Activated CD8-positive, alpha-beta memory T cell treated with anti-CD3 and anti-CD28 coated beads for 36 hours (primary cell): ENCODE results near the gene BNIP5. TPM values are rescaled to one million over a fixed set of nuclear protein-coding genes. Genes with fewer than 3 reads are reported as not detected.
"Not testable (repeated sequence)": the region's sequence is repeated elsewhere in the genome, so short reads cannot be mapped to it uniquely, and the experiment has no call there.

Experiments used
- CTCF ChIA-PET: fragments of 350-600 bp; sonication (Branson Sonifier 250); formaldehyde crosslinking; loops from one replicate; lab custom pipeline; 2021; ENCODE audit warnings: antibody characterized with exemption; lab: Charles Lee
- POLR2A ChIA-PET: fragments of 350-600 bp; sonication (Branson Sonifier 250); formaldehyde crosslinking; loops from one replicate; lab custom pipeline; 2021; ENCODE audit warnings: antibody characterized with exemption; lab: Charles Lee
- total RNA-seq, 2 experiments: library from RNA; stranded (reverse); gene quantifications; one replicate each; pipeline ENCODE4 v1.2.3, GENCODE V29; 2021

The BNIP5 gene
- total RNA-seq, 2 experiments from 2014 or later: not detected

- ChIA-PET POLR2A (no interaction called here), CTCF (interaction anchor here (0.6 kb wide), 1 partner anchor 738 kb away, joined by 4 read pairs; no protein-coding TSS in a partner anchor)
These were observed 32.5 kb upstream of the BNIP5 start for GRCh38 chr6:36368921-36369865.

DNA sequence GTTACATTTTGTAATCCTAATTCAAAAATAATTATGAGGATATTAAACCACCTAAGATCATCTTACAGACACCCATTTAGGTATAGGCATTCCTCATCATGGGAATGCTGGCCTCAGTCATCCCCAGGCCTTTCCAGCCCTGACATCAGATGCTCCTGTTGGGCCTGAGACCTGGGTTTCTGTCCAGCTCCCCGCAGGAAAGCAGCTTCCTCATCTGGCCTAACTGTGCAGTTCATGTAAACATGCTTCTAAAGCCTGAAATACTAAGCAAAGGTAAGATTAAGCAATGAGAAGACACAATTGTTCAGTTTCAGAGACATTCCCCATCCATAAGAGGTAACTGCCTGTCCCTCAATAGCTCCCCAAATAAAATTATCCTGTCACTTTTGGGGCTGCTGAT is 31.7 kb upstream of the BNIP5 start:
- CTCF ChIA-PET: interaction anchor here (0.6 kb wide), 1 partner anchor 739 kb away, joined by 4 read pairs; no protein-coding TSS in a partner anchor
- POLR2A ChIA-PET: no interaction called here

DNA sequence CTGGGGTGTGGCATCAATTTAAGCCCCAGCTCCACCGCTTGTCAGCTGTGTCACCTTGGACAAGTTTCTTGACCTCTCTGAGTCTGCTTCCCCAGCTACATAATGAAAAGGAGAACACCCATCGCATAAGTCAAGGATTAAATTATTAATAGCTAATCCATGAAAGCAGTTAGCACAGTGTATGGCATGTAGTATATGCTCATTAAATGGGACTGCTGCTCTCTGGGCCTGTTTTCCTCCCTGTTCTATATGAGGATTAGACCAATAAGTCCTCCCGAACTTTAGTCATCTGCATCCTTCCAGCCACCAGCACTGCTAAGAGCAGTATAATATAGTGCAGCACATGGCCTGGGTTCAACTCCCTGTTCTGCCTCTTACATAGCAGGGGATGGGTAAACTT is 31.1 kb upstream of the BNIP5 start:
- ChIA-PET CTCF (no interaction called here), POLR2A (no interaction called here)

DNA sequence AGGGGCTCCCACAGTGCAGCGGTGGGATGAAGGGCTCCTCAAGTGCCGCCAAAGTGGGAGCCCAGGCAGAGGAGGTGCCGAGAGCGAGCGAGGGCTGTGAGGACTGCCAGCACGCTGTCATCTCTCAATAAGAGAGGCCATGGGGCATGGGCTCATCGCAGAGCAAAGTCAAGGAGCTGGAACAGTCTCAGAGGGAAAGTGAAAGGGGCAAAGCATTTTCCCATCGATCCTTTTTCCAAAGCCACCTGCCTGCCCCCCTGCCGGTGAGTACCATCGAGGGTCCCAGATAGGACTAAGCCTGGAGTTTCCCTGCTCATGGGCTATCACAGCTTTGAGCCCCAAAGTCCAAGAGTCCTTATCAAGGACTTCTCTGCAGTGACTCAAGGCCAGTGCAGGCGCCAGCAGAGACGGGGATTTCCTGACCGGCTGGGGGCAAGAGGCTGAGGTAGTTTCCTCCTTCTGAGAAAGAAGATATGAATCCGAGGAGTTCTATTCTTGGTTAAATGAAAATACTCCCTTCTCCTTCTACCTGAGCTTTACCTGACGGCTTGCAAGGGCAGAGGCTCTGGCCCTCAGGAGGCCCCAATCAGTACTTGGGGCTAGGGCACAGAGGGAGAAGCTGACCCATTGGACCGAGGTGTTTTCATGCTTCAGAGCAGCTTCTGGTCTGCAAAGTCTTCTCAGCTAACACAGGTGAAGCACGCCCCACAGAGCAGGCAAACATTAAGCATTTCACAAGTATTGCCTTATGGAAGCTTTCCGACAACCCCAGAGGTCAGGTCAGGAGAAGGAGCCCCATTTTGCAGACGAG is 28.2 kb upstream of the BNIP5 start:
- POLR2A ChIA-PET: interaction anchor here (0.8 kb wide), 1 partner anchor 24 kb away, joined by 3 read pairs; no protein-coding TSS in a partner anchor
- CTCF ChIA-PET: no interaction called here

DNA sequence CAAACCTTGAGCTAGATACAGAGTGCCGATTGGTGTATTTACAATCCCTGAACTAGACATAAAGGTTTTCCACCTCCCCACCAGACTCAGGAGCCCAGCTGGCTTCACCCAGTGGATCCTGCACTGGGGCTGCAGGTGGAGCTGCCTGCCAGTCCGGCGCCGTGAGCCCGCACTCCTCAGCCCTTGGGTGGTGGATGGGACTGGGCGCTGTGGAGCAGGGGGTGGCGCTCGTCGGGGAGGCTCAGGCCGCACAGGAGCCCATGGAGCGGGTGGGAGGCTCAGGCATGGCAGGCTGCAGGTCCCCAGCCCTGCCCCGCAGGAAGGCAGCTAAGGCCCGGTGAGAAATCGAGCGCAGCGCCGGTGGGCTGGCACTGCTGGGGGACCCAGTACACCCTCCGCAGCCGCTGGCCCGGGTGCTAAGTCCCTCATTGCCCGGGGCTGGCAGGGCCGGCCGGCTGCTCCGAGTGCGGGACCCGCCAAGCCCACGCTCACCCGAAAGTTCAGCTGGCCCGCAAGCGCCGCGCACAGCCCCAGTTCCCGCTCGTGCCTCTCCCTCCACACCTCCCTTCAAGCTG is 27.5 kb upstream of the BNIP5 start:
- CTCF ChIA-PET: interaction anchor here (1.5 to 1.9 kb wide), 2 partner anchors 24 to 63 kb away, joined by 7 to 9 read pairs; no protein-coding TSS in a partner anchor
- POLR2A ChIA-PET: interaction anchor here (0.8 kb wide), 1 partner anchor 23 kb away, joined by 3 read pairs; no protein-coding TSS in a partner anchor

DNA sequence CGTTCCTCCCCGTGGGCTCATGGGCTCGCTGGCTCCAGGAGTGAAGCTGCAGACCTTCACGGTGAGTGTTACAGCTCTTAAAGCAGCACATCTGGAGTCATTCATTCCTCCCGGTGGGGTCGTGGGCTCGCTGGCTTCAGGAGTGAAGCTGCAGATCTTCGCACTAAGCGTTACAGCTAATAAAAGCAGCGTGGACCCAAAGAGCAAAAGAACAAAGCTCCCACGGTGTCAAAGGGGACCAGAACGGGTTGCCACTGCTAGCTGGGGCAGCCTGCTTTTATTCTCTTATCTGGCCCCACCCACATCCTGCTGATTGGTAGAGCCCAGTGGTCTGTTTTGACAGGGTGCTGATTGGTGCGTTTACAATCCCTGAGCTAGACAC is 26.7 kb upstream of the BNIP5 start:
- POLR2A ChIA-PET: not testable (repeated sequence)
- CTCF ChIA-PET: interaction anchor here (0.9 to 1.9 kb wide), 4 partner anchors 23 to 260 kb away, joined by 3 to 9 read pairs (median 6); no protein-coding TSS in a partner anchor

- CTCF ChIA-PET: interaction anchor here (0.9 to 1.9 kb wide), 4 partner anchors 22 to 261 kb away, joined by 3 to 9 read pairs (median 6); no protein-coding TSS in a partner anchor
These were observed 26.1 kb upstream of the BNIP5 start for GRCh38 chr6:36362551-36363370.

GRCh38 chr6:36361071-36361470 is 24.4 kb upstream of the BNIP5 start:
- POLR2A ChIA-PET: no interaction called here
- CTCF ChIA-PET: interaction anchor here (0.8 to 2.0 kb wide), 3 partner anchors 20 to 324 kb away, joined by 3 to 12 read pairs (median 7); no protein-coding TSS in a partner anchor

More at GRCh38 chr6:36362551-36363370, 26.1 kb upstream of the BNIP5 start:
- POLR2A ChIA-PET: no interaction called here

GRCh38 chr6:36360241-36361054 is 23.8 kb upstream of the BNIP5 start:
- POLR2A ChIA-PET: no interaction called here
- CTCF ChIA-PET: interaction anchor here (0.6 to 2.3 kb wide), 6 partner anchors 19 to 837 kb away, joined by 3 to 12 read pairs (median 7); no protein-coding TSS in a partner anchor

DNA sequence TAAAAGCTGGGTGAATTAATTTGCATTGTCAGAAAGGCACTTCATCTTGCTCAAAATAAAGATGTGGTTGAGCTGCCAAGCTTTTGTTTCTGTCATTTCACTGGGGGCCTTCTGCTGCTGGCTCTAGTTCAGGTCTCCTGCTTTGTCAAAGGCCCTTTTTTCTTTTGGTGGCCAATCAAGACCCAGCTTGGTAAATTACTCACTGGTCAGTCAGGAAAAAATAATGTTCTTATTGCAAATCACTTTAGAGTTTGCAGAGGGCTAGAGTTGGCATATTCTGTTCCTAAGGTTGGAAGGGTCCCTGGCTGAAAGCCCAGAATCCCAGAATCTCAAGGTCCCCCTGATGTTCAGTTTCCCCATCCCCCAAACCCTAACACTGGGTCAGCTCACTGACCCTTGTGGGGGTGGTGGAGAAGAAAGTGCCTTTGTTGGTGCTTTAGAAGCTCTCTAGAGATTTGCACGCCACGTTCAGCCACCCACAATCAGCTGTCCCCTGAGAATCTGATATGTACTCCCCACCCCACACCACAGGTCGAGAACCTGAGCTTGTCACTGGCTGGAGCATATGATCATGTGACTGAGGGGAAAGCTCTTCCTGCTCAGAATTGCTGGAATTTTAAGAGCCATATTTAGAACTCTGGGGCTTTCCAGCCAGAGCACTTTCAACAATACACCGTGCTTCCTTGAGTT is 21.7 kb upstream of the BNIP5 start:
- CTCF ChIA-PET: interaction anchor here (0.6 to 2.3 kb wide), 6 partner anchors 17 to 331 kb away, joined by 3 to 14 read pairs (median 4); partner anchors contain the start of gene MAPK14
- POLR2A ChIA-PET: no interaction called here

- POLR2A ChIA-PET: no interaction called here
- CTCF ChIA-PET: interaction anchor here (0.6 to 2.1 kb wide), 4 partner anchors 17 to 330 kb away, joined by 3 to 14 read pairs (median 4); partner anchors contain the start of gene MAPK14
These were observed 21.2 kb upstream of the BNIP5 start for GRCh38 chr6:36357872-36358225.

GRCh38 chr6:36355819-36356218 is 19.1 kb upstream of the BNIP5 start:
- POLR2A ChIA-PET: no interaction called here
- CTCF ChIA-PET: interaction anchor here (0.7 to 1.9 kb wide), 3 partner anchors 15 to 356 kb away, joined by 3 to 11 read pairs (median 3); no protein-coding TSS in a partner anchor

DNA sequence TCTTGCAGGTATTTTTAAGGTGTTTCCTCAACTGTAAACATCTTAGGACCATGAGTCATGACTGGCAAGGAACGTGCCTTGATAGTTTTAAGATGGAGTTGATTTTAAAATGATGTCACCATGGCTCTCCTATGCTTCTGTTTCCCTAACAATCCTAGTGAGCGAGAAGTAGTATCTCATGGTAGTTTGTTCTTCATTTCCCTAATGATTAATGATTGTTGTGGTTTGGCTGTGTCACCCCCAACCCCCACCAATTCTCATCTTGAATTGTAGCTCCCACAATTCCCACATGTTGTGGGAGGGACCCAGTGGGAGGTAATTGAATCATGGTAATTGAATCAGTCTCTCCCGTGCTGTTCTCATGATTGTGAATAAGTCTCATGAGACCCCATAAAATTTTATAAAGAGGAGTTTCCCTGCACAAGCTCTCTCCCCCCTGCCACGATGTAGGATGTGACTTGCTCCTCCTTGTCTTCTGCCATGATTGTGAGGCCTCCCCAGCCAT is 16.8 kb upstream of the BNIP5 start:
- POLR2A ChIA-PET: no interaction called here

GRCh38 chr6:36352477-36353157 is 15.9 kb upstream of the BNIP5 start:
- CTCF ChIA-PET: interaction anchor here (0.9 to 1.2 kb wide), 2 partner anchors 11 to 50 kb away, joined by 3 to 4 read pairs; no protein-coding TSS in a partner anchor
- POLR2A ChIA-PET: no interaction called here

More for the DNA sequence above, 16.8 kb upstream of the BNIP5 start:
- CTCF ChIA-PET: interaction anchor here (0.9 to 1.2 kb wide), 2 partner anchors 12 to 51 kb away, joined by 3 to 4 read pairs; no protein-coding TSS in a partner anchor
